ENCODE measurements around the gene ST8SIA1.

GRCh38 chr12:22285846-22286245, 48.7 kb downstream of the ST8SIA1 start:
- TF ChIP-seq EZH2phosphoT487 (IDR thresholded peaks at IDR 0.05; ENCODE audit: low read length), result no peak
- no peak for TF ChIP-seq CTCF (IDR thresholded peaks at IDR 0.05; ENCODE audit: low read length)
- no peak for TF ChIP-seq EZH2 (optimal IDR thresholded peaks at IDR 0.05; ENCODE audit: low read depth, low read length)
